ENCODE results near the gene INPP5D.

Gene INPP5D

GRCh38 chr2:233209533-233210171 is 149.5 kb downstream of the INPP5D start:
- DNase-seq: peak in 1 of 14 donors; percentile 32

- no peak for DNase-seq
Observed at GRCh38 chr2:233210281-233210680, 150.1 kb downstream of the INPP5D start.

GRCh38 chr2:233210843-233211547 is 150.9 kb downstream of the INPP5D start:
- peak in 3 of 14 donors; percentile 3 to 40 (median 22) for DNase-seq

- peak in 1 of 14 donors; percentile 22 for DNase-seq
Observed at GRCh38 chr2:233211548-233211895, 151.4 kb downstream of the INPP5D start.

GRCh38 chr2:233213011-233213410 is 152.9 kb downstream of the INPP5D start:
- DNase-seq: no peak

- DNase-seq: no peak
Observed at GRCh38 chr2:233213975-233214374, 153.8 kb downstream of the INPP5D start.

- no peak for DNase-seq
Observed at GRCh38 chr2:233217892-233218377, 157.8 kb downstream of the INPP5D start.

GRCh38 chr2:233218836-233219235 is 158.7 kb downstream of the INPP5D start:
- DNase-seq: no peak

GRCh38 chr2:233219848-233220247 is 159.7 kb downstream of the INPP5D start:
- DNase-seq: no peak

GRCh38 chr2:233221378-233222063 is 161.4 kb downstream of the INPP5D start:
- no peak for DNase-seq

- DNase-seq: no peak
Observed at GRCh38 chr2:233223059-233223894, 163.1 kb downstream of the INPP5D start.

- DNase-seq: no peak
Observed at GRCh38 chr2:233225230-233226068, 165.3 kb downstream of the INPP5D start.

- DNase-seq: no peak
Observed at GRCh38 chr2:233226511-233227031, 166.4 kb downstream of the INPP5D start.

- no peak for DNase-seq
Observed at GRCh38 chr2:233227346-233227978, 167.3 kb downstream of the INPP5D start.

GRCh38 chr2:233228376-233228775 is 168.2 kb downstream of the INPP5D start:
- DNase-seq: no peak

- DNase-seq: no peak
Observed at GRCh38 chr2:233233618-233234230, 173.6 kb downstream of the INPP5D start.

GRCh38 chr2:233234264-233234663 is 174.1 kb downstream of the INPP5D start:
- no peak for DNase-seq

GRCh38 chr2:233234996-233235395 is 174.9 kb downstream of the INPP5D start:
- no peak for DNase-seq

- DNase-seq: no peak
Observed at GRCh38 chr2:233235977-233236376, 175.8 kb downstream of the INPP5D start.

- no peak for DNase-seq
Observed at GRCh38 chr2:233236820-233237589, 176.9 kb downstream of the INPP5D start.

Measured in C1 segment of cervical spinal cord (tissue), 14 donors.